ENCODE data around the gene THSD4. TPM values are rescaled to one million over a fixed set of nuclear protein-coding genes. Genes with fewer than 3 reads are reported as not detected.
"Not testable (repeated sequence)": the region's sequence is repeated elsewhere in the genome, so short reads cannot be mapped to it uniquely, and the experiment has no call there.

THSD4 gene
- total RNA-seq, 2 experiments from 2014 or later = not detected

DNA sequence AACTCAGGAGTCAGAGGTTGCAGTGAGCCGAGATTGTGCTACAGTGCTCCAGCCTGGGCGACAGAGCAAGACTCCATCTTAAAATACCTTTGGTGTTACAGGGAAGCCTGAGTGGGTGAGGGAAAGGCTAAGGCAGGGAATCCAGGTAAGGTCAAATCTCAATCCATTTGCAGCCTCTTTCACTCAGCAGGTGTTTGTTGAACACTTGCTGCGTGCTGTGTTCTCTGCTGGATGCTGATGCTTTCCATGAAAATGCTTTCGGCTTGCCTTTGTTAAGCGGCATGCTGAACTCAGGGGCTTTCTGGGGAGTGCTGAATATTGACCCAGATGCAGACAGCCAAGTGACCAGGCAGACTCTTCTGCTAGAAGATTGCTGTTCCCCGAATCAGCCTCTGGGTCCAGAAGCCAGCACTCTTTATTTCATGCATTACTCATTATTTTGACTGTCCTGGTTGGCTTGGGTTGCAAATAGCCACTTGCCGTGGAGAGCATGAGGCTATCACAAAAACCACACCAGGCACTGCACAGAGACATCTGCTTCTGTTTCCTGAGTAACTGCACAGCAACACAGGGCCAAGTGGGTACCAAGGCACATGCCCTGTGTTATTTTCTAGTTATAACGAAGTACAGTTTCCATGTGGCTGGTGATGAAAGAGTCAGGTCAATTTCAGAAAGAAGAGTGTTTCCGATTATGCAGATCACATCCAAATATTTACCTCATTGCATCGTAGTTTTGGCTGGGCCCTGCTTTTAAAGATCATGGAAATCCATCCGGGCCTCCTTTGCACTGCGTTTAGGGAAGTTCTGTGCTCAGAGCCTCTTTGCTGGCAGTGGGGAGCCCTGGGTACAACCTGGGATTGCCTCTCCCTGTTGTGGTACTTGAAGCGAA lies 88.6 kb downstream of the THSD4 start:
- Mint-ChIP-seq H3K4me3 (no peak overlapping the region), H3K27me3 (no peaks in the 10 kb centered on the region), H3K9me3 (no peaks in the 10 kb centered on the region), H3K4me1 (ENCODE audit: low read depth) (no peaks in the 10 kb centered on the region), H3K27ac (no peak overlapping the region), H3K36me3 (ENCODE audit: low read depth) (no peaks in the 10 kb centered on the region)
- DNase-seq (no peak), ATAC-seq (no peak)
- TF ChIP-seq, protein P1, sequence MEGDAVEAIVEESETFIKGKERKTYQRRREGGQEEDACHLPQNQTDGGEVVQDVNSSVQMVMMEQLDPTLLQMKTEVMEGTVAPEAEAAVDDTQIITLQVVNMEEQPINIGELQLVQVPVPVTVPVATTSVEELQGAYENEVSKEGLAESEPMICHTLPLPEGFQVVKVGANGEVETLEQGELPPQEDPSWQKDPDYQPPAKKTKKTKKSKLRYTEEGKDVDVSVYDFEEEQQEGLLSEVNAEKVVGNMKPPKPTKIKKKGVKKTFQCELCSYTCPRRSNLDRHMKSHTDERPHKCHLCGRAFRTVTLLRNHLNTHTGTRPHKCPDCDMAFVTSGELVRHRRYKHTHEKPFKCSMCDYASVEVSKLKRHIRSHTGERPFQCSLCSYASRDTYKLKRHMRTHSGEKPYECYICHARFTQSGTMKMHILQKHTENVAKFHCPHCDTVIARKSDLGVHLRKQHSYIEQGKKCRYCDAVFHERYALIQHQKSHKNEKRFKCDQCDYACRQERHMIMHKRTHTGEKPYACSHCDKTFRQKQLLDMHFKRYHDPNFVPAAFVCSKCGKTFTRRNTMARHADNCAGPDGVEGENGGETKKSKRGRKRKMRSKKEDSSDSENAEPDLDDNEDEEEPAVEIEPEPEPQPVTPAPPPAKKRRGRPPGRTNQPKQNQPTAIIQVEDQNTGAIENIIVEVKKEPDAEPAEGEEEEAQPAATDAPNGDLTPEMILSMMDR (IDR thresholded peaks at IDR 0.05) = no peak
- POLR2A ChIA-PET = no interaction called here
- intact Hi-C loops (cut with micrococcal nuclease) = no loop called here
- CTCF ChIA-PET = no interaction called here

DNA sequence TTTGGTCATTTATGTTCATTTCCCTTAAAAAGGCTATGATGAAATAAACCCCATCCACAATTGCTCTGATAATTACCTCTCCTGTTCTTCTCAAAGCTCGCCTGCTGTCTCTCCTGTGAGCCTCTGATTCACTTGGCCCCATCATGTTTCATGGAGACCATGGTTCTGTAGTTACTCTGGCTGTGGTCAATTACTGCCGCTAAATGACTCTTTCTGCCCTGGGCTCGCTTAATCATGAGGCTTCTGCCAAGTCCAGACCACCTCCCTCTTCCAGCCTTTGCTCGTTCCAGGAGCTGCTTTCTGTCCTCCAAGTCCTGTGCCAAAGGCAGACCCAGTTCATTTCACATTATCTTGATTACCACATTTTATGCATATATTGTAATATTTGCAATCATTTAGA lies 91.9 kb downstream of the THSD4 start:
- Mint-ChIP-seq H3K4me3 (no peak overlapping the region), H3K27me3 (peaks cover 3% of the 10 kb centered on the region), H3K36me3 (ENCODE audit: low read depth) (no peaks in the 10 kb centered on the region), H3K4me1 (ENCODE audit: low read depth) (no peaks in the 10 kb centered on the region), H3K27ac (no peak overlapping the region), H3K9me3 (no peaks in the 10 kb centered on the region)
- DNase-seq = no peak
- TF ChIP-seq, protein P1 (IDR thresholded peaks at IDR 0.05) = no peak
- ATAC-seq = no peak
- CTCF ChIA-PET = no interaction called here
- POLR2A ChIA-PET = interaction anchor here (1.6 kb wide), 1 partner anchor 27 kb away, joined by 3 read pairs; no protein-coding TSS in a partner anchor
- intact Hi-C loops (cut with micrococcal nuclease) = no loop called here

DNA sequence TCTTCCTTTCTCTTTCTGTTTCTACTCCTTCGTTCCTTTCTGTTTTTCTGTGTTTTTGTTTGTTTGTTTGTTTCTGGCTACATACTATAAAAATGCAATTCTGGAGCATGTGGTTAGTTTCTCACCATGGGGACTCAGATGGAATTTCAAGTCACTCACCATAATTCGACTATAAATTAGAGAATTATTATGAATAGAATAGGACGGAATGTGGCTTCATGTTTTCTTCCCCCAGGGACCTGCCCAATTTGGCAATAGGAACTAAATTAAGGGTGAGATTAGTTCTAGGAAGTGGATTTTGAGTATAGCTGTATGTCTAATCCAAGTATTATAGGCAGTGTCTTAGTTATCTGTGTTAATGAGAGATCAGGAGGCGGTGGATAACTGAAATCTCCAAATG lies 96.9 kb downstream of the THSD4 start:
- CTCF ChIA-PET = no interaction called here
- POLR2A ChIA-PET = no interaction called here
- Mint-ChIP-seq H3K36me3 (ENCODE audit: low read depth) (no peaks in the 10 kb centered on the region), H3K4me1 (ENCODE audit: low read depth) (no peaks in the 10 kb centered on the region), H3K9me3 (no peaks in the 10 kb centered on the region), H3K4me3 (no peak overlapping the region), H3K27me3 (peaks cover 13% of the 10 kb centered on the region), H3K27ac (no peak overlapping the region)
- intact Hi-C loops (cut with micrococcal nuclease) = no loop called here
- TF ChIP-seq, protein P1 (IDR thresholded peaks at IDR 0.05) = no peak
- no peak for ATAC-seq
- no peak for DNase-seq

DNA sequence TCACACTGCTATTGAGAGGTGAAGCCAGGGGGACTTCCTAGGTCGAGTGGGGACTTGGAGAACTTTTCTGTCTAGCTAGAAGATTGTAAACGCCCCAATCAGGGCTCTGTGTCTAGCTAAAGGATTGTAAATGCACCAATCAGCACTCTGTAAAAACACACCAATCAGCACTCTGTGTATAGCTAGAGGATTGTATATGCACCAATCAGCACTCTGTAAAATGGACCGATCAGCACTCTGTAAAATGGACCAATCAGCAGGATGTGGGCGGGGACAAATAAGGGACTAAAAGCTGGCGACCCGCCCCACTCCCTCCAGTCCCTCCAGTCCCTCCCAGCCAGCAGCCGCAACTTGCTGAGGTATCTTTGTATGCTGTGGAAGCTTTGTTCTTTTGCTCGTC lies 98.7 kb downstream of the THSD4 start:
- H3K36me3 Mint-ChIP-seq (ENCODE audit: low read depth); H3K4me3 Mint-ChIP-seq: not testable (repeated sequence)
- peaks cover 14% of the 10 kb centered on the region for H3K27me3 Mint-ChIP-seq

DNA sequence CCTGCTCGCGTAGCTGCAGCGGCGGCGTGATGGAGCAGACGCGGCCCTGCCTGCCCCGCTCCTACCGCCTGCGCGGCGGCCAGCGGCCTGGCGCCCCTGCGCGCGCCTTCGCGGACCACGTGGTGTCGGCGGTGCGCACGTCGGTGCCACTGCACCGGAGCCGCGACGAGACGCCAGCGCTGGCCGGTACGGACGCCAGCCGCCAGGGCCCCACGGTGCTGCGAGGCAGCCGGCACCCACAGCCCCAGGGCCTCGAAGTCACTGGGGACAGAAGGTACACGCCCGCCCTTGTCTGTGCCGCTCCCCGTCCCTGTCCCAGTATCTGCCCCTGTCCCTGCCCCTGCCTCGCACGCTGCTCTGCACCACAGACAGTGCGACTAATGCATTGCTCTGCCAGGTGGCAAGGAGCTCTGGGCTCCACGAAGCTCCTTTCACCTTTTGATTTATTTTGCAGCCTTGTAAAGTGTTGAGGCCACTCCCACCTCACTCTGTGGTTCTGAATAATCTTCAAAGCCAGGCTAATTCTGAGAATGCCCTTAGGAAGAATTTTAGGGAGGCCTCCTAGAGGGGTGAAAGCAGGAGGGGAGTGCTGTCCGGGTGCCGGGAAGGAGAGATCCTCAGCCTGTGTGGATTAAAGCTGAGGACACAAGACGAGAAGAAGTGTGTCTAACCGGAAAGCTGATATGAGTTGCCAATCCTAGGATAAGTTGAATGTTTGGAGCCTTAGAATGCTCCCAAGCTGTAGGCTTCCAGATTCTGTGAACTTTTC lies 100.0 kb downstream of the THSD4 start:
- Mint-ChIP-seq H3K4me1 (ENCODE audit: low read depth) (no peaks in the 10 kb centered on the region), H3K9me3 (no peaks in the 10 kb centered on the region), H3K27me3 (peaks cover 12% of the 10 kb centered on the region), H3K27ac (no peak overlapping the region), H3K4me3 (no peak overlapping the region), H3K36me3 (ENCODE audit: low read depth) (no peaks in the 10 kb centered on the region)
- POLR2A ChIA-PET = no interaction called here
- CTCF ChIA-PET = no interaction called here
- intact Hi-C loops (cut with micrococcal nuclease) = no loop called here
- TF ChIP-seq, protein P1 (IDR thresholded peaks at IDR 0.05) = no peak
- ATAC-seq (no peak), DNase-seq (no peak)

More for the DNA sequence above, 98.7 kb downstream of the THSD4 start:
- POLR2A ChIA-PET; CTCF ChIA-PET; H3K9me3 Mint-ChIP-seq; H3K27ac Mint-ChIP-seq; H3K4me1 Mint-ChIP-seq (ENCODE audit: low read depth); DNase-seq; intact Hi-C loops (cut with micrococcal nuclease); ATAC-seq: not testable (repeated sequence)

Data from activated CD8-positive, alpha-beta T cell treated with anti-CD3 and anti-CD28 coated beads for 36 hours (primary cell).